Esophagus muscularis mucosa (tissue), 4 donors: Measurements from ENCODE around the gene HSD17B1.

Source experiments
- CTCF ChIP-seq, 3 experiments: fragments of 200-600 bp in 2 of 3; fragments of 450-650 bp in 1 of 3; sonication (generic) in 2 of 3; IDR thresholded peaks; one replicate each; pipeline ENCODE4 v1.5.1; 2017 to 2019; ENCODE audit warnings: antibody characterized with exemption in 3 of 3, mild to moderate bottlenecking in 2 of 3, moderate library complexity in 1 of 3
- EP300 ChIP-seq: sonication (generic); formaldehyde crosslinking; IDR thresholded peaks from one replicate; pipeline ENCODE4 v1.6.1; 2017; ENCODE audit warnings: antibody characterized with exemption
- POLR2A ChIP-seq: fragments of 450-650 bp; IDR thresholded peaks from one replicate; pipeline ENCODE4 v1.6.1; 2017; ENCODE audit warnings: antibody characterized with exemption, moderate library complexity, mild to moderate bottlenecking, low read depth
- POLR2AphosphoS5 ChIP-seq, 2 donors: sonication (generic); formaldehyde crosslinking; IDR thresholded peaks; one replicate each; pipeline ENCODE4 v1.6.1; 2017; ENCODE audit warnings: antibody characterized with exemption in 2 of 2

GRCh38 chr17:42522263-42522790, 30.4 kb upstream of the HSD17B1 start:
- no peak for TF ChIP-seq POLR2A
- TF ChIP-seq CTCF (IDR thresholded peaks at IDR 0.05), result no peak
- TF ChIP-seq POLR2AphosphoS5 (IDR thresholded peaks at IDR 0.05), result no peak
- TF ChIP-seq EP300, result no peak
